ENCODE data around the gene IQGAP3. TPM values are rescaled to one million over a fixed set of nuclear protein-coding genes. Genes with fewer than 3 reads are reported as not detected.
A peak's percentile ranks its signal among the peaks of the same experiment; 100 is the strongest.

The IQGAP3 gene
- total RNA-seq, 1 donor from 2014 or later: 13.1 TPM

DNA sequence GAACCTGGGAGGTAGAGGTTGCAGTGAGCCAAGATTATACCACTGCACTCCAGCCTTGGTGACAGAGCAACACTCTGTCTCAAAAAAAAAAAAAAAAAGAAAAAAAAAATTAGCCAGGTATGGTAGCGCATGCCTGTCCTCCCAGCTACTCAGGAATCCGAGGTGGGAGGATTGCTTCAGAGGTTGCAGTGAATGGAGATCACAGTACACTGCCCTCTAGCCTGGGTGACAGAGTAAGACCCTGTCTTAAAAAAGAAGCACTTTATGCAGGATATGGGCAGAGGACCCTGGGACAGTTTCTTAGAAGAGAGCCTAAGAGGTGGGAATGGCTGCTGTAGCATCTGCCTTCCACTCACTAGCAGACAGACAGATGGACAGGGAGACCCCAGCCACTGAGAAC, 23.0 kb downstream of the IQGAP3 start:
- H3K27me3 Mint-ChIP-seq (ENCODE audit: unreplicated experiment): peaks cover under 1% of the 10 kb centered on the region
- peaks cover 7% of the 10 kb centered on the region for H3K4me1 Mint-ChIP-seq (ENCODE audit: unreplicated experiment)
- H3K27ac Mint-ChIP-seq (ENCODE audit: unreplicated experiment): no peak overlapping the region
- H3K9me3 Mint-ChIP-seq (ENCODE audit: unreplicated experiment): no peaks in the 10 kb centered on the region
- no peak overlapping the region for H3K4me3 Mint-ChIP-seq (ENCODE audit: unreplicated experiment)
- DNase-seq (ENCODE audit: low spot score): no peak
- TF ChIP-seq, protein P1, sequence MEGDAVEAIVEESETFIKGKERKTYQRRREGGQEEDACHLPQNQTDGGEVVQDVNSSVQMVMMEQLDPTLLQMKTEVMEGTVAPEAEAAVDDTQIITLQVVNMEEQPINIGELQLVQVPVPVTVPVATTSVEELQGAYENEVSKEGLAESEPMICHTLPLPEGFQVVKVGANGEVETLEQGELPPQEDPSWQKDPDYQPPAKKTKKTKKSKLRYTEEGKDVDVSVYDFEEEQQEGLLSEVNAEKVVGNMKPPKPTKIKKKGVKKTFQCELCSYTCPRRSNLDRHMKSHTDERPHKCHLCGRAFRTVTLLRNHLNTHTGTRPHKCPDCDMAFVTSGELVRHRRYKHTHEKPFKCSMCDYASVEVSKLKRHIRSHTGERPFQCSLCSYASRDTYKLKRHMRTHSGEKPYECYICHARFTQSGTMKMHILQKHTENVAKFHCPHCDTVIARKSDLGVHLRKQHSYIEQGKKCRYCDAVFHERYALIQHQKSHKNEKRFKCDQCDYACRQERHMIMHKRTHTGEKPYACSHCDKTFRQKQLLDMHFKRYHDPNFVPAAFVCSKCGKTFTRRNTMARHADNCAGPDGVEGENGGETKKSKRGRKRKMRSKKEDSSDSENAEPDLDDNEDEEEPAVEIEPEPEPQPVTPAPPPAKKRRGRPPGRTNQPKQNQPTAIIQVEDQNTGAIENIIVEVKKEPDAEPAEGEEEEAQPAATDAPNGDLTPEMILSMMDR (IDR thresholded peaks at IDR 0.05; ENCODE audit: unreplicated experiment): no peak
- H3K36me3 Mint-ChIP-seq (ENCODE audit: low read depth, unreplicated experiment): peaks cover 20% of the 10 kb centered on the region

DNA sequence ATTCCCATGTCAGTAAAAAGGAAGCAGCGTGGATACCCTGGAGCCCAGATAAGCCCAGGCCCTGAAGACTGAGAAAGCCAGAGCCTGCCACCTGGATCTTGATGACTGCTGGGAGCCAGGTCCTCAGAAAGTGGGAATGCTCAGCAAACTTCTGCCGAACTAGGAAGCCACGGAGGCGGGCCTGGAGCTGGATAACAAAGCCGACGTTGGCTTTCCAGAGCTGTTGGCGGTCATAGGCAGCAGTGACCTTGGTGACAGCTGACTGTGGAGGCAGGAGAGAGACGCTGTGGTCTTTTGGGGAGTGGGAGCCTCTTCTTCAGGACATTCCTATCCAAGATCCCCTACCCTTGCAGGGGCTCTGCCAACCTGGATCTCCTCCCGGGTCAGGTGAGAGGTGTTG, 24.4 kb downstream of the IQGAP3 start:
- TF ChIP-seq, protein P1 (IDR thresholded peaks at IDR 0.05; ENCODE audit: unreplicated experiment): no peak

DNA sequence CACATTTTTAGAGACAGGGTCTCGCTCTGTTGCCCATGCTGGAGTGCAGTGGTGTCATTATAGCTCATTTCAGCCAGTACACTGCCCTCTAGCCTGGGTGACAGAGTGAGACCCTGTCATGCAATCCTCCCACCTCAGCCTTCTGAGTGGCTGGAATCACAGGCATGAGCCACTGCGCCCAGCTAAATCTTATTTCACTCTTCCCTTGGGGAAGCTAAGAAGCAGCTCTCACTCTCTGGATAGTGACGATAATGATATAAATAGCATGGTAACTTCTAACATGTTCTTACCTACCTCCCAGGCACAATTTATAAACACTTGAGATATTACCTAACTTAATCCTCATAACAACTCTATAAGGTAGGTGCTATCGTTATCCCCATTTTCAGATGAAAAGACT, 24.9 kb downstream of the IQGAP3 start:
- TF ChIP-seq, protein P1 (IDR thresholded peaks at IDR 0.05; ENCODE audit: unreplicated experiment): no peak
- no peaks in the 10 kb centered on the region for H3K9me3 Mint-ChIP-seq (ENCODE audit: unreplicated experiment)
- DNase-seq (ENCODE audit: low spot score): no peak
- H3K36me3 Mint-ChIP-seq (ENCODE audit: low read depth, unreplicated experiment): peaks cover 14% of the 10 kb centered on the region
- H3K27ac Mint-ChIP-seq (ENCODE audit: unreplicated experiment): no peak overlapping the region
- H3K4me3 Mint-ChIP-seq (ENCODE audit: unreplicated experiment): peak overlapping the region; percentile 27
- peaks cover 22% of the 10 kb centered on the region for H3K4me1 Mint-ChIP-seq (ENCODE audit: unreplicated experiment)
- peaks cover 1% of the 10 kb centered on the region for H3K27me3 Mint-ChIP-seq (ENCODE audit: unreplicated experiment)

More for the DNA sequence above, 24.4 kb downstream of the IQGAP3 start:
- H3K27me3 Mint-ChIP-seq (ENCODE audit: unreplicated experiment): peaks cover 1% of the 10 kb centered on the region
- H3K4me3 Mint-ChIP-seq (ENCODE audit: unreplicated experiment): no peak overlapping the region
- peaks cover 14% of the 10 kb centered on the region for H3K36me3 Mint-ChIP-seq (ENCODE audit: low read depth, unreplicated experiment)
- H3K9me3 Mint-ChIP-seq (ENCODE audit: unreplicated experiment): no peaks in the 10 kb centered on the region
- DNase-seq (ENCODE audit: low spot score): no peak
- no peak overlapping the region for H3K27ac Mint-ChIP-seq (ENCODE audit: unreplicated experiment)
- peaks cover 20% of the 10 kb centered on the region for H3K4me1 Mint-ChIP-seq (ENCODE audit: unreplicated experiment)

DNA sequence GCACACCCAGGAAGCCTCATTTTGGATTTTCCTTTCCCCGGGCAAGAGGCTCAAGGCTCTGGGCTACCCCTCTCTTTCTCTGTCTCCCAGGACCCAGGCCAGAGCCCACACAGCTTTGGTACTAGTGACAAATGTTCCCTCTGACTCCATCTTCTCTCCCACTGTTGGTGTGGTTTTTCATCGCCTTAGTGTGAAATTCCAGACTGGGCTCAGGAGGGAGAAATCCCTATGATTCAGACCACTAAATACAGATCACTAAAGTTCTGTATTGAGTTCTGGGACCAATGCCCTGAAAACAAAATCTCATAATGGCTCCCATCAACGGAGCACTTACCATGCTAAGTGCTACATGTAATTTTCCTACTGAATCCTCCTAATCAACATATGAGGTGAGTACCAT, 26.1 kb downstream of the IQGAP3 start:
- TF ChIP-seq, protein P1 (IDR thresholded peaks at IDR 0.05; ENCODE audit: unreplicated experiment): no peak
- Mint-ChIP-seq H3K4me1 (ENCODE audit: unreplicated experiment) (peaks cover 26% of the 10 kb centered on the region), H3K4me3 (ENCODE audit: unreplicated experiment) (no peak overlapping the region), H3K36me3 (ENCODE audit: low read depth, unreplicated experiment) (peaks cover 15% of the 10 kb centered on the region), H3K27me3 (ENCODE audit: unreplicated experiment) (peaks cover 1% of the 10 kb centered on the region), H3K9me3 (ENCODE audit: unreplicated experiment) (no peaks in the 10 kb centered on the region), H3K27ac (ENCODE audit: unreplicated experiment) (no peak overlapping the region)
- DNase-seq (ENCODE audit: low spot score): no peak

DNA sequence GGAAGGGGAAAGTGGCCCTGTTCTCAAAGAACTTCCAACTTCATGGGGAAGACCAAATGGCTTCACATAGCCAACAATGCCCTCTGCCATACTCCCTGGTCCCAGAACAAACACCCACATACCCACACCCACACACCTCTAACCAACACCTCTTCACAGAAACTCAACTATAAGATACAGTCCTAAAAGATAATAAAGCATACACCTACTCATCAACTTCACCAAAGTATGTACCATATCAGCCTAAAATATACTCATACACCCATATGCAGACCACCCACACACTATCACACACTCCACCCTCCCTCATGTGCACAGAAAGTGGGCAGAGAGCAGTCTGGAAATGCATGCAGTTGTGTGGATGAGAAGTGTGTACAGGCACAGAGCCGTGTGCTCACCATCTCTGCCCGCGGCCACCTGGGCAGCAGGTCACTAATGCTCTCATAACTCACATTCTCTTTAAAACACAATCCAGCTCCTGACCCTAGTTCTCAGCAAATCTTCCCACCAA, 27.7 kb downstream of the IQGAP3 start:
- TF ChIP-seq, protein P1 (IDR thresholded peaks at IDR 0.05; ENCODE audit: unreplicated experiment): no peak
- Mint-ChIP-seq H3K36me3 (ENCODE audit: low read depth, unreplicated experiment) (peaks cover 12% of the 10 kb centered on the region), H3K27me3 (ENCODE audit: unreplicated experiment) (peaks cover 1% of the 10 kb centered on the region), H3K4me3 (ENCODE audit: unreplicated experiment) (no peak overlapping the region), H3K27ac (ENCODE audit: unreplicated experiment) (no peak overlapping the region), H3K9me3 (ENCODE audit: unreplicated experiment) (no peaks in the 10 kb centered on the region), H3K4me1 (ENCODE audit: unreplicated experiment) (peaks cover 26% of the 10 kb centered on the region)
- DNase-seq (ENCODE audit: low spot score): no peak
